LHCN-M2 (cell line): Measurements from ENCODE around the gene OR2Y1. TPM values are rescaled to one million over a fixed set of nuclear protein-coding genes. Genes with fewer than 3 reads are reported as not detected.
"Not testable (repeated sequence)": the region's sequence is repeated elsewhere in the genome, so short reads cannot be mapped to it uniquely, and the experiment has no call there.

Experiments
- DNase-seq: peaks from one replicate; pipeline ENCODE4 v3.0.0-alpha.2; 2012; ENCODE audit warnings: low read depth
- total RNA-seq: library from RNA; depleted of rRNA; stranded (reverse); fragments of >200 nt; gene quantifications from 2 replicates; pipeline ENCODE4 v1.2.3, GENCODE V29; 2014; rRNA removed

OR2Y1 gene
- total RNA-seq, 1 experiment from 2014 or later: not detected

DNA sequence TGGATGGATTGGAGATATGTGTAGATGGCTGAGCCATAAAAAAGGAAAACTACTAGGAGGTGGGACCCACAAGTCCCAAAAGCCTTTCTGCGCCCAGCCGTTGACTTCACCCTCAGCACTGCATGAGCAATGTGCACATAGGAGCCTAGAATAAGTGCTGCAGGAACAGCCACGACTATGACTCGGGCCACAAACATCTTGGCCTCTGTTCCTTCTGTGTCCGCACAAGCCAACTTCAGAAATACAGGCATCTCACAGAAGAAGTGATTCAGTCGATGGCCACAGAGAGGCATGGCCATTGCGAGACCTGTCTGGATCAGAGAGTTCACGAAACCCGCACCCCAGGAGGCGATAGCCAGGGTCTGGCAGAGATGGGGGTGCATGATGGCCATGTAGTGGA, 587 bp downstream of the OR2Y1 start:
- DNase-seq: peak; percentile 25

GRCh38 chr5:180736536-180736935, 3.3 kb downstream of the OR2Y1 start:
- peak; percentile 2 for DNase-seq

DNA sequence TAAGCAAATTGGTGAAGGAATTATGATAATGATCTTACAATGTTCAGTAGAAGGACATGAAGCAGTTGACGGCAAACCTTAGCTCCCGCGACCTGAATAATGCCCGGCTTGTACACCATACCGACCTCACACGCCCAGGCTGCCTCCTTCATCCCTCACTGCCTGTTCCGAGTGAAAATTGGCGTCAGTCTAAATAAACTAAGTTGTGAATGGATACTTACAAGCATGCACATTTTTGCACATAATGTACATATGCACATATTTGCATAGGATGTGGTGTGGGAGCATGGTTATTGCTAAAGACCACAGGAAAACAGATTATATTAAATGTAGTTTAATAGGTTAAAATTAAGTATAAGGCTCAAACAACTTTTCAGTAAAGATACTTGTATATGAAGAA, 14.9 kb downstream of the OR2Y1 start:
- DNase-seq: no peak

DNA sequence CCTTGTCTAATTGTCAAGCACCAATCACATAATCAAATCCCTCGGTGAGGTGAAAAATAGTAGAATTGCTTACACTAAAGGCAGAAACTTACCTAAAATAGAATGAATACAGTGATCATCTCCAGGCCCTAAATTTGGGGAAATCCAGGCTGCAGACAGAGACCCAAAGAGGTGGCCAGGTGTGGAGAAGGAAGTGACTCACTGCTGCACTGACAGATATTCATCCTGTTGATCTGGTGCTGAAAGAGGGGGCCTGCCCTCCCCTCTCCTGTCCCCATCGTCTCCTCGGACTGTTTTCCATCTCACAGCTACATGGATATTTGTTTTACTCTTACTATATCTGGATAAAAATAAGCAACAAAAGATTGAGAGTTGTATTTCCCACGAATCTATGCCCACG, 15.9 kb downstream of the OR2Y1 start:
- DNase-seq: no peak

DNA sequence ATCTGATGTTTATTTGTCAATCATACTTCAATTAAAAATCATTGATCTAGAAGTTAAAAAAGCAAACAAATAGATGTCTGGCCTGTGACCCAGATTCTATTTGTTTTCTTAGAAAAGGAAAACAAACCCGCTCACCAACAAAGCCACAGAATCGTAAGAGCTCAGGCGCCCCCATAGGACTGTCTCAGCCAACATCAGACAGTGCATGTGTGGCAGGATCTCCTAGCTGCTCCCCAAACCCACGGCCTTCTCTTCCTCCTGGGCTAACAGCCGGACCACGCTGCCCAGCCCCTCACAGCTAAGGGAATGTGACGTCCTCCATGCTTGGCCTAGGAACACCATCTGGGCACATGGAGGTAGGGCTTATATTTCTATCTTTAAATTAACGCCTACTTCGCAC, 19.4 kb downstream of the OR2Y1 start:
- no peak for DNase-seq

DNA sequence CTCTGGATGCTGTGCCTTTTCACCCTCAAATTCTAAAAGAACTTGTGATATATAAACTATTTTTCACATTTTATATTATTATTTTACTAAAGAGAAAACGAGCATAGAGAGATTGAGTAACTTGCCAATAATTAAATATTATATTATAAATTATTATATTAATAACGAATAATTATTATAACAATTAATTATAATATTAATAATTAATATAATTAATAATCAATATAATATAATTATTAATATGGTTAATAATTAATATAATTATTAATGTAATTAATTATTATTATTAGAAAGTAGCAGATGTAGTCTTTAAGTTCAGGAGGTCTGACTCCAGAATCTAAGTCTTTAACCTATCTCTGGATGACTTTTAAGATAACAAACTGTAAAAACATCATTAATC, 20.1 kb downstream of the OR2Y1 start:
- no peak for DNase-seq

DNA sequence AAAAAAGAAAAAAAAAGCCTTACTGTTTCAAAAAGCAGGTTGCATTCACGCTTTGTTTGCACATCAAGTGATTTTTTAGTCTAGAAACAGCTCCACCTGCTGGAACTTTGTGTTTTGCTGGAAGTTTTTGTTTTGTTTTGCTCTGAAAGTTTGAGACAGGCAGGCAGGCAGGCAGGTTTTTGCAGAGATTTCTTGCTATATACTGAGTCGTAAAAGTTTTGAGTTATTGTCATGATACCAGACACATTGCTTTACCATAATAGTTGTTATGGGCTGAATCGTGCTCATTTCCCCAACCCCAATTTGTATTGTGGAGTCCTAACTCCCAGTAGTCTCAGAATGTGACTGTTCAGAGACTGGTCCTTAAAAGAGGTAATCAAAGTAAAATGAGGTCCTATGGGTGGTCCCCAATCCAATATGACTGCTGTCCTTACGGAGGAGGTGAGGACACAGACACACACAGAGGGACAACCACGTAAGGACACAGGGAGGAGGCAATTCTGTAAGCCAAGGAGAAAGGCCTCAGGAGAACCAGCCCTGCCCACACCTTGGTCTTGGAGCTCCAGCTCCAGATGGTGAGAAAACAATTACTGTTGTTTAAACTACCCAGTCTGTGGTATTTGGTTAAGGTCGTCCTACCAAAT, 20.9 kb downstream of the OR2Y1 start:
- DNase-seq: peak; percentile 44

DNA sequence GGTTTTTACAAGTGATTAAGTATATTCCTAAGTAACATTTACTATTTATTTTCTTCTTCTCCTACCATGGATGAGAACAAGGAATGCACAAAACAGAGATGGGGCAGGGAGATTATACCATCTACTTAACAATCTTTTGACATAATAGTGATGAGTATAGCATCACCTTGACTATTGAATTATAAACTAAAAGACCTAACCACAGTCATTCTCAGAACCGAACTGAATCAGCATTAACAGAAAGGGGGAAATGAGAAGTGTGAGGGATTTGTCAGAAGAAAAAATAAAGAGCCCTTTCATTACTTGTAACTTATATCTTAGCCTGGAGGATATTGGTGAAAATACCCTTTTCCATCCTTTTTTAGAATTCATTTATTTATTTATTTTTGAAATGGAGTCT, 21.9 kb downstream of the OR2Y1 start:
- no peak for DNase-seq

DNA sequence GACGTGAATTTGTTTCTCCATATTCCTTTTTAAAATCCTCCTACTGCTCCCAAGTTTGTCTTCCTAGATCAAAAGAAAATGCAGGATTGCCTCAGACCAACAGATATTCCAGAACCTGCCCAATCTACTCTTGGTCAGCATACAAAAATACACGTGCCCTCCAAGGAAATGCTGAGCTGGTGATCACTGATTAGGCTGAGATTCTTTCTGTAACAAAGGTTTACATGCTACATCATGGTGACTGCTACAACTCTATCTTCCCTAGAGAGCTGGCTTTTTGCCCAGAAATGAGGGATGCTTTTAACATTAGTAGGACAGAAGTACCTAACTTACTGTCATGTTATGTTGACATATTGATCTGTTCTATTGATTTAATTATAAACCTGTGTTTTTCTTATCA, 35.5 kb downstream of the OR2Y1 start:
- peak; percentile 17 for DNase-seq

GRCh38 chr5:180703912-180704311, 35.9 kb downstream of the OR2Y1 start:
- no peak for DNase-seq

- DNase-seq: not testable (repeated sequence)
Observed at GRCh38 chr5:180703371-180703770, 36.5 kb downstream of the OR2Y1 start.

DNA sequence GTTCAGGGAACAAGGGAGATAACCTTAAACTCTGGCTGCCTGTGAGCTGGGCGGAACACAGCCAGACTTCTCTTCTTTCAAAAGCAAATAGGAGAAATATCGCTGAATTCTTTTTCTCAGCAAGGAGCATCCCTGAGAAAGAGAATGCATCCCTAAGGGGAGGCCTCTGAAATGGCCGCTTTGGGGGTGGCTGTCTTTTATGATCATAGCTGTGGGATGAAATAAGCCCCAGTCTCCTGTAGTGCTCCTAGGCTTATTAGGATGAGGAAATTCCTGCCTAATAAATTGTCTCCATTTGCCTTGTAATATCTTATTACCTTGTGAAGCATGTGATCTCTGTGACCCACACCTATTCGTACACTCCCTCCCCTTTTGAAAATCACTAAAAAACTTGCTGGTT, 39.4 kb downstream of the OR2Y1 start:
- DNase-seq: not testable (repeated sequence)

DNA sequence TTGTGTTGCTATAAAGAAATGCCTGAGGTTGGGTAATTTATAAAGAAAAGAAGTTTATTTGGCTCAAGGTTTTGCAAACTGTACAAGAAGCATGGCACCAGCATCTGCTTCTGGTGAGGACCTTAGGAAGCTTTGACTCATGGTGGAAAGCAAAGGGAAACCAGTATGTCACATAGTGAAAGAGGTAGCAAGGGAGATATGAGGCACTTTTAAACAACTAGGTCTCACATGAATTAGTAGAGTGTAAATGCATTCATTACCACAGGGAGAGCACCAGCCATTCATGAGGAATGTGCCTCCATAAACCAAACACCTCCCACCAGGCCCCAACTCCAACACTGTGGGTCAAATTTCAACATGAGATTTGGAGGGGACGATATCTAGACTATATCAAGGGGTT, 40.8 kb downstream of the OR2Y1 start:
- DNase-seq: no peak

- no peak for DNase-seq
Observed at GRCh38 chr5:180696116-180696515, 43.7 kb downstream of the OR2Y1 start.

DNA sequence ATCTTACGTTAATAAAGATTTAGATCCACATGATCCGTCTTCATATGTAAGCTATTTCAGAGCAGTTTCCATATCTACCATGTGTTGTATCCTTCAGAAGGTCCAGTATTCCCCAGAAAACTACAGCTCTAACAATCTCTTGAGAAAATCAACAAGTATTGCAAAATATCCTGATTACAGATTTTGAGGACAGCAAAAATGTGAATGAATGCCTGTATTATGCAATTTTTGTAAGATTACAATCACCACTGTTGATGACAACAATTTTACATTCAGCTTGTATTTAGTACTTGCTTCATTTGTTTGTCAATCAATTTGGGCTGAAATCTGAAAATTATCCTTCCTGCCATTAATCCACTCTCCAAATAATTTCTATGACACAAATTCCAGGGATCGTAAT, 47.4 kb downstream of the OR2Y1 start:
- no peak for DNase-seq

DNA sequence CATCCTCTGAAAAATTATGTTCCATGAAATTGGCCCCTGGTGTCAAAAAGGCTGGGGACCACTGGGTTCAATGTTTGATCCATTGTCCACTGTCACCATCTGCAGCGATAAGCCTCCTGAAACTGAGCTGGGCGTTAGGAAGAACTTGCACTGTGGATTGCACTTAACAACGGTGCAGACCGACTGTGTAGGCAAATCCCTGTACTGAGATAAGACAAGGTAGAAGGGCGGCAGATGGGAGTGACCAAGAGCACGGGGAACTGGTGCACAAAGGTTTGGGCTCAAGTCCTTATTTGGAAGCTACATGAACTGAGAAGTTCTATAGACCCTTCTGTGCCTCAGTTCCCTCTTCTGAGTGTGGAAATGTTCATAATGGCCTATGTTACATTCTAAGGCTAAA, 48.8 kb downstream of the OR2Y1 start:
- DNase-seq: no peak

GRCh38 chr5:180690562-180690961, 49.3 kb downstream of the OR2Y1 start:
- no peak for DNase-seq

DNA sequence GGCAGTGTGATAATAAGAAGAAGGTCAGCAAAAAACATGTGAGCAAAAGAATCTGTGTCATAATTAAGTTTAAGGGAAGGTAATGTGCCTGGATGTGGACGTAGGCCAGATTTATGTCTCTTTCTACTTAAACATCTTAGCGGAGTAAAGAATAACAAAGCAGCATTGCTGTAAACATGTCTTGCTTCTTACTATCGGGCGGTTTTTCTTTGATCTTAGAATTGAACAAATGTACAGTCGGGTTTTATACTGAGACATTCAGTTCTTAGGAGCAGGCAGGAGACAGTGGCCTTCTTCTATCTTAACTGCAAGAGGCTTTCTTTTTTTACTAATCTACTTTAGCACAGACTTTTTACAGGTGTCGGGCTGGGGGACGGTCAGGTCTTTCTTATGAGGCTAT, 50.1 kb downstream of the OR2Y1 start:
- DNase-seq: no peak

Other genes starting within 250 kb of the OR2Y1 start
- gene CNOT6, start 245.7 kb downstream of the OR2Y1 start, total RNA-seq: 10.6 and 14.4 TPM in 2 replicates
- gene SCGB3A1, start 148.6 kb downstream of the OR2Y1 start, total RNA-seq: not detected in 2 replicates
- gene FLT4, start 90.5 kb downstream of the OR2Y1 start, total RNA-seq: 3.2 and 4.5 TPM in 2 replicates
- gene MGAT1, start 62.7 kb upstream of the OR2Y1 start, total RNA-seq: 179 and 197 TPM in 2 replicates
- gene ZFP62, start 121.2 kb upstream of the OR2Y1 start, total RNA-seq: 17.3 and 18.0 TPM in 2 replicates
- not detected in 2 replicates for gene BTNL8, start 159.1 kb upstream of the OR2Y1 start, total RNA-seq
- not detected in 2 replicates for gene BTNL3, start 248.8 kb upstream of the OR2Y1 start, total RNA-seq